CD8-positive, alpha-beta memory T cell (primary cell): ENCODE measurements around the gene NF1. TPM values are rescaled to one million over a fixed set of nuclear protein-coding genes. Genes with fewer than 3 reads are reported as not detected.
A peak's percentile ranks its signal among the peaks of the same experiment; 100 is the strongest.
"Not testable (repeated sequence)": the region's sequence is repeated elsewhere in the genome, so short reads cannot be mapped to it uniquely, and the experiment has no call there.

Source experiments
- CTCF ChIA-PET: fragments of 350-600 bp; sonication (Branson Sonifier 250); formaldehyde crosslinking; loops from one replicate; lab custom pipeline; 2021; ENCODE audit warnings: antibody characterized with exemption; lab: Charles Lee
- POLR2A ChIA-PET: fragments of 350-600 bp; sonication (Branson Sonifier 250); formaldehyde crosslinking; loops from one replicate; lab custom pipeline; 2021; ENCODE audit warnings: antibody characterized with exemption; lab: Charles Lee
- DNase-seq, 5 donors: peaks; one replicate each; pipeline versions ENCODE4 v3.0.0 to v3.0.0-alpha.2; 2020 to 2022; ENCODE audit warnings: mixed read lengths in 1 of 5
- H3K27ac ChIP-seq: one replicate; pipeline ENCODE4 v1.7.0; 2013; ENCODE audit warnings: low read depth, mild to moderate bottlenecking, low read length, moderate library complexity
- H3K27me3 ChIP-seq: 2 replicates; pipeline ENCODE4 v1.7.0; 2013; ENCODE audit warnings: low read length, mild to moderate bottlenecking; ENCODE audit not compliant: insufficient read depth, poor library complexity, severe bottlenecking
- H3K36me3 ChIP-seq: 2 replicates; pipeline ENCODE4 v1.7.0; 2013; ENCODE audit warnings: mild to moderate bottlenecking, low read length, moderate library complexity; ENCODE audit not compliant: insufficient read depth
- H3K4me1 ChIP-seq: 2 replicates; pipeline ENCODE4 v1.7.0; 2013; ENCODE audit warnings: mild to moderate bottlenecking, low read length, moderate library complexity; ENCODE audit not compliant: insufficient read depth
- H3K4me3 ChIP-seq: 2 replicates; pipeline ENCODE4 v1.7.0; 2013; ENCODE audit warnings: mild to moderate bottlenecking, low read length
- H3K9me3 ChIP-seq: 2 replicates; pipeline ENCODE4 v1.7.0; 2013; ENCODE audit warnings: mild to moderate bottlenecking, low read length
- H3K27ac Mint-ChIP-seq, 8 donors: one replicate each; pipeline ENCODE4 v1.8.0; 2020 to 2021; ENCODE audit warnings: mixed read lengths in 8 of 8, mild to moderate bottlenecking in 6 of 8, inconsistent platforms in 3 of 8, moderate library complexity in 3 of 8
- H3K27me3 Mint-ChIP-seq, 2 donors: one replicate each; pipeline ENCODE4 v1.8.0; 2020 to 2021; ENCODE audit warnings: mixed read lengths in 2 of 2, mild to moderate bottlenecking in 1 of 2, moderate library complexity in 1 of 2
- H3K36me3 Mint-ChIP-seq, 3 donors: one replicate each; pipeline ENCODE4 v1.8.0; 2020 to 2021; ENCODE audit warnings: mixed read lengths in 3 of 3, inconsistent platforms in 1 of 3, mild to moderate bottlenecking in 1 of 3
- H3K4me1 Mint-ChIP-seq, 3 donors: one replicate each; pipeline ENCODE4 v1.8.0; 2020 to 2021; ENCODE audit warnings: mixed read lengths in 3 of 3, inconsistent platforms in 1 of 3, mild to moderate bottlenecking in 1 of 3
- H3K4me3 Mint-ChIP-seq, 7 donors: one replicate each; pipeline ENCODE4 v1.8.0; 2020 to 2021; ENCODE audit warnings: mixed read lengths in 7 of 7, mild to moderate bottlenecking in 6 of 7, moderate library complexity in 4 of 7, inconsistent platforms in 2 of 7
- H3K9me3 Mint-ChIP-seq, 5 donors: one replicate each; pipeline ENCODE4 v1.8.0; 2020 to 2022; ENCODE audit warnings: mixed read lengths in 5 of 5, mild to moderate bottlenecking in 3 of 5, moderate library complexity in 2 of 5, inconsistent platforms in 1 of 5
- polyA plus RNA-seq: library from polyadenylated mRNA; unstranded; fragments of 300-500 nt; fragmentation: Illumina TruSeq; gene quantifications from one replicate; pipeline ENCODE4 v1.2.3, GENCODE V29; 2021
- total RNA-seq, 2 experiments: library from RNA; stranded (reverse); gene quantifications; one replicate each; pipeline ENCODE4 v1.2.3, GENCODE V29; 2021

Gene NF1, protein sequence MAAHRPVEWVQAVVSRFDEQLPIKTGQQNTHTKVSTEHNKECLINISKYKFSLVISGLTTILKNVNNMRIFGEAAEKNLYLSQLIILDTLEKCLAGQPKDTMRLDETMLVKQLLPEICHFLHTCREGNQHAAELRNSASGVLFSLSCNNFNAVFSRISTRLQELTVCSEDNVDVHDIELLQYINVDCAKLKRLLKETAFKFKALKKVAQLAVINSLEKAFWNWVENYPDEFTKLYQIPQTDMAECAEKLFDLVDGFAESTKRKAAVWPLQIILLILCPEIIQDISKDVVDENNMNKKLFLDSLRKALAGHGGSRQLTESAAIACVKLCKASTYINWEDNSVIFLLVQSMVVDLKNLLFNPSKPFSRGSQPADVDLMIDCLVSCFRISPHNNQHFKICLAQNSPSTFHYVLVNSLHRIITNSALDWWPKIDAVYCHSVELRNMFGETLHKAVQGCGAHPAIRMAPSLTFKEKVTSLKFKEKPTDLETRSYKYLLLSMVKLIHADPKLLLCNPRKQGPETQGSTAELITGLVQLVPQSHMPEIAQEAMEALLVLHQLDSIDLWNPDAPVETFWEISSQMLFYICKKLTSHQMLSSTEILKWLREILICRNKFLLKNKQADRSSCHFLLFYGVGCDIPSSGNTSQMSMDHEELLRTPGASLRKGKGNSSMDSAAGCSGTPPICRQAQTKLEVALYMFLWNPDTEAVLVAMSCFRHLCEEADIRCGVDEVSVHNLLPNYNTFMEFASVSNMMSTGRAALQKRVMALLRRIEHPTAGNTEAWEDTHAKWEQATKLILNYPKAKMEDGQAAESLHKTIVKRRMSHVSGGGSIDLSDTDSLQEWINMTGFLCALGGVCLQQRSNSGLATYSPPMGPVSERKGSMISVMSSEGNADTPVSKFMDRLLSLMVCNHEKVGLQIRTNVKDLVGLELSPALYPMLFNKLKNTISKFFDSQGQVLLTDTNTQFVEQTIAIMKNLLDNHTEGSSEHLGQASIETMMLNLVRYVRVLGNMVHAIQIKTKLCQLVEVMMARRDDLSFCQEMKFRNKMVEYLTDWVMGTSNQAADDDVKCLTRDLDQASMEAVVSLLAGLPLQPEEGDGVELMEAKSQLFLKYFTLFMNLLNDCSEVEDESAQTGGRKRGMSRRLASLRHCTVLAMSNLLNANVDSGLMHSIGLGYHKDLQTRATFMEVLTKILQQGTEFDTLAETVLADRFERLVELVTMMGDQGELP (N-terminal part only)
- total RNA-seq (10 to 100 TPM; 22.8 TPM), polyA plus RNA-seq (5.8 TPM)

DNA sequence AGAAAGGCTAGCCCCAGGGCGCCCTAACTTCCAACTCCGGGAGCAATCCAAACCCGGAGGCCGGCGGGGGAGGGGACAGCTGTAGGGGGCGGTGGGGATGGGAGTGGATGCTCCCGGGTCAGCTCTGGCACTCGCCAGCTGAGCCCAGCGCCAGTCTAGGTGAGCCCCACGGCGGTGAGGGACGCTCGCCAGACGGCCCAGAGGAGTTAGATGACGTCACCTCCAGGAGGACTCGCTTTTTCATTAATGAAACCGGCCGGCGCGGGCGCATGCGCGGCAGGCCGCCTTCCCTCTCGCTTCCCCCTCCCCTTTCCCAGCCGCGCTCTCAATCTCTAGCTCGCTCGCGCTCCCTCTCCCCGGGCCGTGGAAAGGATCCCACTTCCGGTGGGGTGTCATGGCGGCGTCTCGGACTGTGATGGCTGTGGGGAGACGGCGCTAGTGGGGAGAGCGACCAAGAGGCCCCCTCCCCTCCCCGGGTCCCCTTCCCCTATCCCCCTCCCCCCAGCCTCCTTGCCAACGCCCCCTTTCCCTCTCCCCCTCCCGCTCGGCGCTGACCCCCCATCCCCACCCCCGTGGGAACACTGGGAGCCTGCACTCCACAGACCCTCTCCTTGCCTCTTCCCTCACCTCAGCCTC, at the start of gene NF1:
Gene NF1, plus strand, starts transcription at position 378 of the 636 bp plus-strand sequence. CDS start 333 bp downstream, outside the sequence.
- Histone ChIP-seq H3K27me3 (no peaks in the 10 kb centered on the region), H3K9me3 (no peaks in the 10 kb centered on the region), H3K4me3 (peak within 1 kb of the TSS; percentile 78), H3K27ac (peak within 1 kb of the TSS; percentile 68), H3K4me1 (peaks cover 4% of the 10 kb centered on the region), H3K36me3 (no peaks in the 10 kb centered on the region)
- Mint-ChIP-seq H3K4me1 (peaks cover 13 to 20% (median 13%) of the 10 kb centered on the region in 3 donors), H3K27me3 (peaks cover 0 to 2% of the 10 kb centered on the region in 2 donors), H3K4me3 (peak within 1 kb of the TSS; percentile 85 to 98 (median 93)), H3K9me3 (no peaks in the 10 kb centered on the region), H3K27ac (peak within 1 kb of the TSS; percentile 85 to 98 (median 95)), H3K36me3 (peaks cover 0 to 6% (median 0%) of the 10 kb centered on the region in 3 donors)
- ChIA-PET CTCF (interaction anchor here (0.6 kb wide), 1 partner anchor 26 kb away, joined by 3 read pairs; no protein-coding TSS in a partner anchor), POLR2A (no interaction called here)
- DNase-seq = peak; percentile 68 to 92 (median 85)

DNA sequence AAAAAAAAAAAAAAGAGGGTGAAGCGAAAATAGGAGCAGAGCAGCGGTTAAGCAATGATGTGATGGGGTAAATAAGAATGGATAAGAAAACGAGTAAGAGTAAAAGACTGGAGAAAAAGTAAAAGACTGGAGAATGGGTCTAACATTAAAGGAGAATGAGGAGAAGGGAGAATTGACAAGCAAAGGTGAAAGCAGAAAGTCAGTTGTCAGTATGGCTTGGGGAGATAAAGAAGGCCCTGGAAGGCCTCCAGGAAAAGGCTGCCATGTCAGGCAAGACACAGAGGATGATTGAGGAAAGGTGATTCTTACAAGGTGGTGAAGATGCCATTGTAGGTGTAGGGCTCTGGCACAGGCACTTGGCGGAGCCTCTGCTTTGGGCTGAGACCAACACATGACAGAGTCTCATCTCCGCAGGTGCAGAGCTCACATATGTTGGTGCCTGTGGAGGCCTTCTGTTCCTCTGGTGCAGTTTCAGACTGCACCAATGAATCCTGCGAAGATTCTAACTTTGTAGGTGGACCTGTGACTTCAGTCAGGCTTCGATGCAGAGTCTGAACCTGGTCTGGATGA, 47.8 kb upstream of the NF1 start:
- CTCF ChIA-PET, H3K9me3 ChIP-seq, H3K36me3 Mint-ChIP-seq, H3K9me3 Mint-ChIP-seq, H3K27ac Mint-ChIP-seq, H3K36me3 ChIP-seq, POLR2A ChIA-PET, DNase-seq, H3K27me3 Mint-ChIP-seq, H3K4me1 ChIP-seq, H3K4me3 Mint-ChIP-seq, H3K4me3 ChIP-seq, H3K27me3 ChIP-seq, H3K27ac ChIP-seq: not testable (repeated sequence)
- peaks cover 6 to 12% (median 9%) of the 10 kb centered on the region in 3 donors for H3K4me1 Mint-ChIP-seq

DNA sequence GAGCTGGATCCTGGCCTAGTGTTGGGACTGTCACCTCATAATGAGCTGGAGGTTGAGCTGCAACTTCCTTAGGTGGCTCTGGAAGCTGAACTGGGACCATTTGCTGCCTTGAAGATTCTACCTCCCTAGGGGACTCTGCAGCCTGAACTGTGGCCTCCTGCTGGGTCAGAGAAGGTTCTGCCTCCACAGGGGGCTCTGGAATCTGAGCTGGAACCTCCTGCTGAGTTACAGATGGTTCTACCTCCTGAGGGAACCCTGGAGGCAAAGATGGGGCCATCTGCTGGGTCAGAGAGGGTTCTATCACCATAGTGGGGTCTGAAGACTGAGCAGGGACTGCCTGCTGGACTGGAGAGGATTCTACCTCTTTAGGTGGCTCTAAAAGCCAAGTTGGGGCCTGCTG, 46.6 kb upstream of the NF1 start:
- ChIA-PET CTCF (no interaction called here), POLR2A (interaction anchor here (0.6 kb wide), 2 partner anchors 12 to 247 kb away, joined by 3 to 7 read pairs; no protein-coding TSS in a partner anchor)
- no peak overlapping the region for H3K27ac Mint-ChIP-seq
- Histone ChIP-seq H3K36me3 (no peaks in the 10 kb centered on the region), H3K4me3 (no peak overlapping the region), H3K9me3 (no peaks in the 10 kb centered on the region), H3K27me3 (no peaks in the 10 kb centered on the region), H3K4me1 (peaks cover 10% of the 10 kb centered on the region), H3K27ac (no peak overlapping the region)
- H3K36me3 Mint-ChIP-seq = no peaks in the 10 kb centered on the region
- peaks cover 18 to 24% (median 18%) of the 10 kb centered on the region in 3 donors for H3K4me1 Mint-ChIP-seq
- H3K9me3 Mint-ChIP-seq = no peaks in the 10 kb centered on the region
- no peak for DNase-seq
- H3K27me3 Mint-ChIP-seq = no peaks in the 10 kb centered on the region
- H3K4me3 Mint-ChIP-seq = no peak overlapping the region

DNA sequence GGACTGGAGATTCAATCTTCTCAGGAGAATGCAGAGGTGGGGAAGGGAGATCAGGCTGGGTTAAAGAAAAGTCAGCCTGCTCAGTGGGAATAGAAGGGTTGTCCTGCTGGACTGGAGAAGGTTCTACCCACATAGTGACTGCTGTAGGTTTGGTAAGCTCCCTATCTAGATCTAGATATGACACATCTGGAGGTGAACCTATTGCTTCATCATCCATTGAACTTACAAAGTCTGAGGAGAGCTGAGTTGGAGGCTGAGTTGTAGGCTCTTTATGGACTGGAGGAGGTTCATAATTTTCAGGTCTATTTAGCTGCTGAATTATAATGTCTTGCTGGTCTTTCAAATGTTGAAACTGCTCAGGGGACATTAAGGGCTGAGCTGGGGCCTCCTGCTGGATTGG, 46.0 kb upstream of the NF1 start:
- Histone ChIP-seq H3K4me1 (peaks cover 10% of the 10 kb centered on the region), H3K4me3 (no peak overlapping the region), H3K36me3 (no peaks in the 10 kb centered on the region), H3K27ac (no peak overlapping the region), H3K27me3 (no peaks in the 10 kb centered on the region), H3K9me3 (no peaks in the 10 kb centered on the region)
- Mint-ChIP-seq H3K27ac (no peak overlapping the region), H3K36me3 (no peaks in the 10 kb centered on the region), H3K27me3 (no peaks in the 10 kb centered on the region), H3K4me1 (peaks cover 18 to 25% (median 19%) of the 10 kb centered on the region in 3 donors), H3K9me3 (no peaks in the 10 kb centered on the region), H3K4me3 (no peak overlapping the region)
- CTCF ChIA-PET = no interaction called here
- DNase-seq = no peak
- POLR2A ChIA-PET = no interaction called here

DNA sequence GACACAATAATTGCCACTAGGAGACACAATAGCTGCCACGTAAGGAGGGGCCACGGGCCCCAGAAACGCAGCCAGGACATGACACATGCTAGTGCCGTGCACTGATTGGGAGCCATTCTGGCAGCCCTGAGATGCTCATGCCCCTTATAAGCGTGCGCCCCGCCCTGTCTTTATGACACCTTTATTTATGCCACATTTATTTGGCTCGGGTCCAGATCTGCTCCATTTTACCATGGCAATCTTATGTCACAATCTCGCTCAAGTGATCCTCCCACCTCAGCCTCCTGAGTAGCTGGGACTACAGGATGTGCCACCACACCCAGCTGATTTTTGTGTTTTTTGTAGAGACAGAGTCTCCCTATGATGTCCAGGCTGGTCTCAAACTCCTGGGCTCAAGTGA, 43.8 kb upstream of the NF1 start:
- peaks cover 10% of the 10 kb centered on the region for H3K4me1 ChIP-seq
- ChIA-PET POLR2A (no interaction called here), CTCF (no interaction called here)
- peak overlapping the region in 1 of 7 donors; percentile 2 for H3K4me3 Mint-ChIP-seq
- peaks cover 18 to 25% (median 19%) of the 10 kb centered on the region in 3 donors for H3K4me1 Mint-ChIP-seq
- no peaks in the 10 kb centered on the region for H3K36me3 ChIP-seq
- no peaks in the 10 kb centered on the region for H3K9me3 ChIP-seq
- peak overlapping the region in 1 of 8 donors; percentile 61 for H3K27ac Mint-ChIP-seq
- no peak for DNase-seq
- H3K27me3 Mint-ChIP-seq = no peaks in the 10 kb centered on the region
- H3K27ac ChIP-seq = no peak overlapping the region
- H3K36me3 Mint-ChIP-seq = no peaks in the 10 kb centered on the region
- no peaks in the 10 kb centered on the region for H3K27me3 ChIP-seq
- no peaks in the 10 kb centered on the region for H3K9me3 Mint-ChIP-seq
- H3K4me3 ChIP-seq = no peak overlapping the region

DNA sequence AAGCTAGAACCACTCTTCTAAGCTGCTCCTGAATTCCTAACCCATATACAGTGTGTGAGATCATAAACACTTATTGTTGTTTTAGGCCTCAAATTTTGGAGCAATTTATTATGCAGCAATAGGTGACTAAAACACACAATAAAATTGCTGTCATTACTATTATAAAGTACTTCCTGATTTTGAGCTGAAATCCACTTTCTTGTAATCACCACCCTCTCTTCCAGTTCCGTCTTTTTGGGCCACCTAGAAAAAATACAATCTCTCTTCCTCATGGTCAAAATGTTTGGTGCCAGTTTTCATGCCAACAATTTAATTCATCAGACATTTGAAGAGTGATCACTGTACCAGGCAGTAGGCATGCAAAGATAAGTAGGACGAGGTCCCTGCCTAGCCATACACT, 43.3 kb upstream of the NF1 start:
- Mint-ChIP-seq H3K27ac (peak overlapping the region in 2 of 8 donors; percentile 15 to 57), H3K4me3 (no peak overlapping the region), H3K4me1 (peaks cover 18 to 25% (median 19%) of the 10 kb centered on the region in 3 donors), H3K9me3 (no peaks in the 10 kb centered on the region), H3K27me3 (no peaks in the 10 kb centered on the region), H3K36me3 (no peaks in the 10 kb centered on the region)
- ChIA-PET POLR2A (no interaction called here), CTCF (no interaction called here)
- no peaks in the 10 kb centered on the region for H3K9me3 ChIP-seq
- no peak for DNase-seq
- H3K36me3 ChIP-seq = no peaks in the 10 kb centered on the region
- no peak overlapping the region for H3K27ac ChIP-seq
- H3K4me3 ChIP-seq = no peak overlapping the region
- H3K27me3 ChIP-seq = no peaks in the 10 kb centered on the region
- peaks cover 10% of the 10 kb centered on the region for H3K4me1 ChIP-seq

DNA sequence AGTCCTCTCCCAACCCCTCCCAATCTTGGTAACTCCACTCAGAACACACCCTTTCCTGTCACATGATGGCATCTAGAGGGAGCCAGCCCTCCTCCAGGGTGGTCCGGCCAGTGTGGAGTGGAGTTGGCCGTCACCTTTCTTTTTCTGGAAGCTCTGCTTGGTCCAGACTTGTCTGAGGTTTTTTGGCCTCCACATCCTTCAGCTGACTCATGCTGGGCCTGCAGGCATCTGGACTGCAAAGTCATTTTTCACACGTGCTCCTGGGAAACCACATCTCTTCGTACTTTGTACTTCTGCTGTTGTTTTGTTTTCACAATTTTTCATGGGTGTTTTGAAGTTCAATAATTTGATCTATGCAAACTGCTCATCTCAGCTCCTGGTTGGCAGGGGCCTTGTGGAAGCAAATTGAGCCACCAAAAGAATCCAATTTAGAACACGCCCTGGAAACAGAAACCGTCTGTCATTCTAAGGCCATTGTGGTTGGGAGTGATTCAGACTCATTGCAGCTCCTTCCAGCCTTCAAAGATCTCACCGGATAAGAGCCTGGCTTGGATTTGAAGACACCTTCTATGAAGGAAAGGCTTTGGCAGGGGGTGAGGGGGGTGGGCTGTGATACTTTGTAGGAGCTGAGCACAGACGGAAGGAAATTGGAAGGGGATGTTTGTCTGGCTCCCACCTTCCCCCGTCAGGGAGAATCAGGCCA, 42.4 kb upstream of the NF1 start:
- no peak for DNase-seq
- H3K4me3 Mint-ChIP-seq = peak overlapping the region in 4 of 7 donors; percentile 4 to 58 (median 12)

More for the DNA sequence above, 42.4 kb upstream of the NF1 start:
- peak overlapping the region in 5 of 8 donors; percentile 44 to 81 (median 62) for H3K27ac Mint-ChIP-seq
- Histone ChIP-seq H3K4me3 (no peak overlapping the region), H3K9me3 (no peaks in the 10 kb centered on the region), H3K36me3 (no peaks in the 10 kb centered on the region), H3K27ac (no peak overlapping the region), H3K4me1 (peaks cover 10% of the 10 kb centered on the region), H3K27me3 (no peaks in the 10 kb centered on the region)
- no peaks in the 10 kb centered on the region for H3K9me3 Mint-ChIP-seq
- H3K4me1 Mint-ChIP-seq = peaks cover 18 to 25% (median 19%) of the 10 kb centered on the region in 3 donors
- CTCF ChIA-PET = no interaction called here
- no peaks in the 10 kb centered on the region for H3K27me3 Mint-ChIP-seq
- POLR2A ChIA-PET = no interaction called here
- no peaks in the 10 kb centered on the region for H3K36me3 Mint-ChIP-seq
